Fibroblast of gingiva (primary cell): Measurements from ENCODE around the gene GTF2H1.
"Not testable (repeated sequence)": the region's sequence is repeated elsewhere in the genome, so short reads cannot be mapped to it uniquely, and the experiment has no call there.

Experiments used
- DNase-seq: peaks from one replicate; pipeline ENCODE4 v3.0.0-alpha.2; 2011; ENCODE audit warnings: low read depth

The GTF2H1 gene

DNA sequence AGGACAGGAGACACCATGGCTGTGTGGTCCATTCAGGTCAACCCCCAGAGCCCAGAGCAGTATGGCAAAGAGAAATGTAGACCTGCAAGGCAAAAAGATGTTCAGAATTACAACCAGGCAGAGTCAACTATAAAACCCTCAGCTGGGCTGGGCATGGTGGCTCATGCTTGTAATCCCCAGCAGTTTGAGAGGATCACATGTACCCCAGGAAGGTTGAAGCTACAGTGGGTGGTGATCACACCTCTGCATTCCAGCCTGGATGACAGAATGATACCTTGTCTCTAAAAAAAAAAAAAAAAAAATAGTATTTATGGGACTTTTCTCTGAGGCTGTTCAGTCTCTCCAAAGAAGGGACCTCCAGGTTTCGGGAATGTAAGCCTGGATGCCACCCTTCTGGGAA is 53.6 kb downstream of the GTF2H1 start:
- no peak for DNase-seq

- DNase-seq: no peak
Measured at GRCh38 chr11:18379201-18379600, 56.8 kb downstream of the GTF2H1 start.

GRCh38 chr11:18383388-18384156 is 61.2 kb downstream of the GTF2H1 start:
- DNase-seq: peak; percentile 98

DNA sequence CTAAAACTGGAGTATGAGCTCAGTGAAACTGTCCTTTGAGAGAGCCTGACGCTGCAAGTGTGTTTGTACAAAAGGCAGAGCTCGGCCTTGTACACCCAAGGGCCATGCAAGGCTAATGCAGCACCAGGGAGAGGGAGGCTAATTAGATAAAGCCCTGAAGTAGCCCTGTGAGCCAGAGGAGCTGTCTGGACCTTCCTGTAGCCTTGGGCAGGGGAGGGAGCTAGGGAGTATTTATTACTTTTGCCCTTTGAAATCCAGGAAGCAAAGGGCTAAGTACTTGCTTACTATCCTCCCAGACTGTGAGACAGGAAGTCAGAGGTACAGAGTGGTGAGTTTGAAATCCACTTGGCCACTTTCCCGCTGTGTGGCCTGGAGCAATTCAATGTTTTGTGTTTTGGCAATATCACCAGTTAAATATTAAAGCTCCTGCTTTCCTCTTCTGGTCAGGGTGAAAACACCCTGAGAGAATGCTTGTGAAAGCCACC is 61.8 kb downstream of the GTF2H1 start:
- DNase-seq: peak; percentile 94

DNA sequence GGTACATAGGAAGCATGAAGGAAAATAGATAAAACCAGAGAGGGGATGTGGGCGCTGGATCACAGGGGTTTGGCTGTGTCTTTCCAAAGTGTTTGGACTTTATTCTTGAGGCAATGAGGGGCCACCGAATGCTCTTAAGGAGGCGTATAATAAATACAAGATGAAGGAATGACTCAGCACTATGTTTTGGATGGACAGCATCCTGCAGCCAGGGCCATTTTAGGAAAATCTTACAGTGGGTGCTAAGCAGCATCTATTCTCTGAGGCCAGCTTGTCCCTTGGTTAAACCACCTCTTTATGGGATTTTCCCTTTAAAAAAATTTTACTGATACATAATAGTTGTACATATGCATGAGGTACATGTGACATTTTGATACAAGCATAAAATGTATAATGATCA is 67.7 kb downstream of the GTF2H1 start:
- DNase-seq: no peak

DNA sequence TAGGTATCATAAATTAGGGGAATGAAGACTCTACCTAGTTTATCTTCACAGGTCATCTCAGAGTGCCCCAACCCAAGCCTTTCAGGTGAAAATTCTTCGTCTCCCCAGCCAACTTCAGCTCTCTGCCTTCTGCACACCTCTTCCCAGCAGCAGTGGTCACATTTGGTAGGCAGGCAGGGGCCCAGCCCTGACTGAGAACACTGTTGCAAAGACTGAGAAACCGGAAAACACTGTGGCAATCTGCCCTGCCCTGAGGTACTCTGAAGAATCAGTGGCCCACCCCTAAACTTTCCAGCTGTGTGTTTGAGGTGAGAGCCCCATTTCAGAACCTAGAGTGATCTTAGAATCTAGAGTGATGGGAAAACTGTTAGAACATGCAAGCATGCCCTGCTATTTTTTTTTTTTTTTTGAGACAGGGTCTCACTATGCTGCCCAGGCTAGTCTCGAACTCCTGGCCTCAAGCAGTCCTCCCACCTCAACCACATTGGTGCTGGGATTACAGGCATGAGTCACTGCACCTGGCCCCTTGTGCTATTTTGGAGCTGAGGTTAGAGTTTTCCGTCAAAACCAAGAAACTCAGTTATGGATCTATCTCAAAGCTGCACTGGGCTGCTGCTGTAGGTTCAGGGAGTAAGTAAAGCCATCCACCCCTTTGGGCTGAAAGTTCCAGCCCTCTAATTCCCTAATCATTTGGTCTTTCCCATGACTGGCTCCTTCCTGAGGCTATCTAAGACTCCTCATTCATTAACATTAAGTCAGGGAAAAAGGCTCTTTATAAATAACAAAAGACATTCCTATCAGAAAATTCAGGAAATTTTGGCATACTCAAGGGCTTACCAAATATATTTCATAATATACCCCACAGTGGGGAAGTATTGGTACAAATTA is 70.3 kb downstream of the GTF2H1 start:
- no peak for DNase-seq

- no peak for DNase-seq
Measured at GRCh38 chr11:18393581-18394274, 71.4 kb downstream of the GTF2H1 start.

- DNase-seq: peak; percentile 98
Measured at GRCh38 chr11:18394275-18394927, 72.0 kb downstream of the GTF2H1 start, which contains the start of gene LDHA. LDHA (plus strand) TSS chr11:18394563; CDS start chr11:18396843, 2,280 bp downstream.

GRCh38 chr11:18394928-18395734 is 72.8 kb downstream of the GTF2H1 start:
- DNase-seq: no peak

- peak; percentile 100 for DNase-seq
Measured at GRCh38 chr11:18395735-18396504, 73.6 kb downstream of the GTF2H1 start.

DNA sequence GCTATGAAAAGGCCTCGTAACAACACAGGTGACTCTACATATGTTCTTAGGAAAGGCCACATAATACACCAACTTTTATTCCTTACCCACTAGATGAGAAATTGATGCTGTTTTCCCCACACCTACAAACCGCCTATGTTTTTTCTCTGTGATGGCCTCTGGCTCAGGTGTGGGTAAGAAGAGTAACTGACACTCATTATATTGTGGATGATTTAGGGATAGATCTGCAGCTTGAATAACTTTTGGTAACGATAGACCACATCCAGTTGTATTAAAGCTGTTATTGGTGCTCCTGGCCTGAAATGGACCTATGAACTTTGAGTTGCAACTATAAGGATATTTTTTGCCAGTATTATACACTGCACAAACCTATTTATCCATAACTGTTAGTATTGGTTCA is 75.6 kb downstream of the GTF2H1 start:
- DNase-seq: no peak

- DNase-seq: not testable (repeated sequence)
Measured at GRCh38 chr11:18401077-18401476, 78.7 kb downstream of the GTF2H1 start.

DNA sequence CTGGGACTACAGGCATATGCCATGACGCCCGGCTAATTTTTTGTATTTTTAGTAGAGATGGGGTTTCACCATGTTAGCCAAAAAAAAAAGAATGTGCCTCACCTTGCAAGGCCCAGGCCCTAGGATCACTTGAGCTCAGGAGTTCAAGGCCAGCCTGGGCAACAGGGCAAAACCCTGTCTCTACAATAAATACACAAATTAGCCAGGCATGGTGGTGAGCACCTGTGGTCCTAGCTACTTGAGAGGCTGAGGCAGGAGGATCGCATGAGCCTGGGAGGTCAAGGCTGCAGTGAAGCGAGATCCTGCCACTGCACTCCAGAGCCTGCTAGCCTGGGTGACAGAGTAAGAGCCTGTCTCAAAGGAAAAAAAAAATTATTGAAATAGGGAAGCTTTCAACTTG is 81.7 kb downstream of the GTF2H1 start:
- DNase-seq: no peak

DNA sequence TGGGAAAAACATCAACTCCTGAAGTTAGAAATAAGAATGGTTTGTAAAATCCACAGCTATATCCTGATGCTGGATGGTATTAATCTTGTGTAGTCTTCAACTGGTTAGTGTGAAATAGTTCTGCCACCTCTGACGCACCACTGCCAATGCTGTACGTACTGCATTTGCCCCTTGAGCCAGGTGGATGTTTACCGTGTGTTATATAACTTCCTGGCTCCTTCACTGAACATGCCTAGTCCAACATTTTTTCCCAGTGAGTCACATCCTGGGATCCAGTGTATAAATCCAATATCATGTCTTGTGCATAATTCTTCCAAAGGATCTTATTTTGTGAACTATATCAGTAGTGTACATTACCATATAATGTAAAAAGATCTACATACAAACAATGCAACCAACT is 85.0 kb downstream of the GTF2H1 start:
- DNase-seq: not testable (repeated sequence)

DNA sequence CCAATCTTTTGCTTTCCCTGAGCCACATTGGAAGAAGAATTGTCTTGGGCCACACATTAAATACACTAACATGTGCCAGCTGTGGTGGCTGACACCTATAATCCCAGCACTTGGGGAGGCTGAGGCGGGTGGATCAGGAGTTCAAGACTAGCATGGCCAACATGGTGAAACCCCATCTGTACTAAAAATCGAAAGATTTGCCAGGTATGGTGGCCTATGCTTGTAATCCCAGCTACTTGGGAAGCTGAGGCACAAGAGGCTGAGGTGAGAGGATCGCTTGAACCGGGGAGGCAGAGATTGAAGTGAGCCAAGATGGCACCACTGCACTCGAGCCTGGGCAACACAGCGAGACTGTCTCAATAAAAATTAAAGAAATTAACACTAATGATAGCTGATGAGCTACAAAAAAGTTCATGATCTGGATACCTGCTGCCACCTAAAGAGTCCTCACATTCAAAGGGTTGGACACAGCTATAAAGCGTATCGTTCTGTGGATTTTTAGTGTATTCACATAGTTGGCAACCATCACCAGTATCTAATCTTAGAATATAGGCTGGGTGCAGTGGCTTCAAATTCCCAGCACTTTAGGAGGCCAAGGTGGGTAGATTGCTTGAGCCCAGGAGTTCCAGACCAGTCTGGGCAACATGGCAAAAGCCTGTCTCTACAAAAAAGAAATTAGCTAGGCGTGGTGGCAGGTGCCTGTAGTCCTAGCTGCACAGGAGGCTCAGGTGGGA is 86.4 kb downstream of the GTF2H1 start:
- peak; percentile 17 for DNase-seq

DNA sequence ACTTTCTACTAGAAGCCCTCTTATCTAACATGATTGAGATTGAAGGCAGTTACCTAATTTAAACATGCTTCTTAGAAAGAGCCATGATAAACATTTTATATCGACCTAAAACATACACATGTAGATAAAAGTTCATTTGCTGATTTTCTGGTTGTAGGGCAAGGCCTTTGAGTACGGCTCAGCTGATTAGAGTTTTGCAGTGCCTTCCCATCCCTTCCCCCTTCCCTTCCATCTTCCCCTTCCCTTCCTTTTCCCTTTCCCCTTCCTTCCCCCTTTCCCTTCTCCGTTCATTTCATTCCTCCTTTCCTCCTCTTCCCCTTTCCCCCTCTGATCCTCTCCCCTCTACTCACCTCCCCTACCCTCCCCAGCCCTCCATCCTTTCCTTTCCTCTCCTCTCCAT is 94.1 kb downstream of the GTF2H1 start:
- DNase-seq: no peak
